ENCODE results near the gene C1QTNF6. TPM values are rescaled to one million over a fixed set of nuclear protein-coding genes. Genes with fewer than 3 reads are reported as not detected.

The C1QTNF6 gene
- total and polyA plus RNA-seq, 4 donors: 3.1 to 4.5 (median 4.0) TPM

DNA sequence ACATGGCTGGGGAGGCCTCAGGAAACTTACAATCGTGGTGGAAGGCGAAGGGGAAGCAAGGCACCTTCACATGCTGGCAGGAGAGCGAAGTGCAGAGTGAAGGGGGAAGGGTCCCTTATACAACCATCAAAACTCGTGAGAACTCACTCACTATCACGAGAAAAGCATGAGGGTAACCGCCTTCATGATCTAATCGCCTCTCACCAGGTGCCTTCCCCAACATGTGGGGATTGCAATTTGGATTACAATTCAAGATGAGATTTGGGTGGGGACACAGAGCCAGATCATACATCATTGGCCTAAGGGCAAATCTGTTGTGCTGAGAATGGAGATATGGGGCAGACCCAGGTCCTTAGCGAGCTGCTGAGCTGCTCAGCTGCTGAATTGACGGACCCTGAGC is 13.1 kb downstream of the C1QTNF6 start (continued):
- no peak for TF ChIP-seq HNF4A (conservative IDR thresholded peaks at IDR 0.05)

DNA sequence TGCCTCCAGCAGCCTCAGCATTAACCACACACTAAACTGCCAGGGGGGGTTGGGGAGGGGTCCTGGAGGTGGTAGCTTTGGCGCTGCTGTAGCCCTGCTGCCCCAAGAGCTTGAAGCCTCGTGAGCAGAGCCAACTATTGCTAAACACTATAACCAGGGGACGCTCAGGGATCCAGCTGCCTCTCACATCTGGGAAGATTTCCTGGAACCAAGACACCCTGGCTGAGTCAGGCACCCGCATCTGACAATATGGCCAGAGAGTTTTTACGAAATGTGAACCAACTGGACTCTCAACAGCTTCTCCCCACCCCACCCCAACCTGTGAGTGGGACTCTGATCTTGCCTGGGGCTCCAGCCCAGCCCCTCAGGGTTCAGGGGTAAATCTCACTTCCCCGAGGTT is 14.3 kb downstream of the C1QTNF6 start:
- Histone ChIP-seq H3K4me3 (ENCODE audit: low read depth in 1 of 3, low read length in 3 of 3) (no peak overlapping the region), H3K36me3 (ENCODE audit: control insufficient read depth in 4 of 4, insufficient read depth in 3 of 4, low read depth in 1 of 4, low read length in 3 of 4) (no peaks in the 10 kb centered on the region), H3K27me3 (ENCODE audit: control insufficient read depth in 4 of 4, insufficient read depth in 4 of 4, low read length in 3 of 4) (no peaks in the 10 kb centered on the region), H3K9me3 (ENCODE audit: control insufficient read depth in 4 of 4, low read length in 3 of 4) (no peaks in the 10 kb centered on the region), H3K27ac (ENCODE audit: low read depth in 1 of 2, low read length in 2 of 2) (no peak overlapping the region), H3K9ac (ENCODE audit: low read depth in 1 of 2, low read length in 2 of 2) (no peak overlapping the region), H3K4me1 (ENCODE audit: control insufficient read depth in 4 of 4, insufficient read depth in 4 of 4, low read length in 3 of 4) (peaks cover 7 to 26% (median 12%) of the 10 kb centered on the region in 4 donors)
- TF ChIP-seq FOXA1 (IDR thresholded peaks at IDR 0.05) (no peak), HNF4G (IDR thresholded peaks at IDR 0.05) (no peak), GABPA (IDR thresholded peaks at IDR 0.05 in 1 of 2, conservative IDR thresholded peaks at IDR 0.05 in 1 of 2) (no peak), YY1 (IDR thresholded peaks at IDR 0.05) (no peak), HNF4A (conservative IDR thresholded peaks at IDR 0.05) (no peak), RAD21 (IDR thresholded peaks at IDR 0.05) (no peak)
- TF ChIP-seq, protein P1, sequence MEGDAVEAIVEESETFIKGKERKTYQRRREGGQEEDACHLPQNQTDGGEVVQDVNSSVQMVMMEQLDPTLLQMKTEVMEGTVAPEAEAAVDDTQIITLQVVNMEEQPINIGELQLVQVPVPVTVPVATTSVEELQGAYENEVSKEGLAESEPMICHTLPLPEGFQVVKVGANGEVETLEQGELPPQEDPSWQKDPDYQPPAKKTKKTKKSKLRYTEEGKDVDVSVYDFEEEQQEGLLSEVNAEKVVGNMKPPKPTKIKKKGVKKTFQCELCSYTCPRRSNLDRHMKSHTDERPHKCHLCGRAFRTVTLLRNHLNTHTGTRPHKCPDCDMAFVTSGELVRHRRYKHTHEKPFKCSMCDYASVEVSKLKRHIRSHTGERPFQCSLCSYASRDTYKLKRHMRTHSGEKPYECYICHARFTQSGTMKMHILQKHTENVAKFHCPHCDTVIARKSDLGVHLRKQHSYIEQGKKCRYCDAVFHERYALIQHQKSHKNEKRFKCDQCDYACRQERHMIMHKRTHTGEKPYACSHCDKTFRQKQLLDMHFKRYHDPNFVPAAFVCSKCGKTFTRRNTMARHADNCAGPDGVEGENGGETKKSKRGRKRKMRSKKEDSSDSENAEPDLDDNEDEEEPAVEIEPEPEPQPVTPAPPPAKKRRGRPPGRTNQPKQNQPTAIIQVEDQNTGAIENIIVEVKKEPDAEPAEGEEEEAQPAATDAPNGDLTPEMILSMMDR (IDR thresholded peaks at IDR 0.05; ENCODE audit: low read depth, low read length, missing input control): no peak
- TF ChIP-seq, protein P2, sequence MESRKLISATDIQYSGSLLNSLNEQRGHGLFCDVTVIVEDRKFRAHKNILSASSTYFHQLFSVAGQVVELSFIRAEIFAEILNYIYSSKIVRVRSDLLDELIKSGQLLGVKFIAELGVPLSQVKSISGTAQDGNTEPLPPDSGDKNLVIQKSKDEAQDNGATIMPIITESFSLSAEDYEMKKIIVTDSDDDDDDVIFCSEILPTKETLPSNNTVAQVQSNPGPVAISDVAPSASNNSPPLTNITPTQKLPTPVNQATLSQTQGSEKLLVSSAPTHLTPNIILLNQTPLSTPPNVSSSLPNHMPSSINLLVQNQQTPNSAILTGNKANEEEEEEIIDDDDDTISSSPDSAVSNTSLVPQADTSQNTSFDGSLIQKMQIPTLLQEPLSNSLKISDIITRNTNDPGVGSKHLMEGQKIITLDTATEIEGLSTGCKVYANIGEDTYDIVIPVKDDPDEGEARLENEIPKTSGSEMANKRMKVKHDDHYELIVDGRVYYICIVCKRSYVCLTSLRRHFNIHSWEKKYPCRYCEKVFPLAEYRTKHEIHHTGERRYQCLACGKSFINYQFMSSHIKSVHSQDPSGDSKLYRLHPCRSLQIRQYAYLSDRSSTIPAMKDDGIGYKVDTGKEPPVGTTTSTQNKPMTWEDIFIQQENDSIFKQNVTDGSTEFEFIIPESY (IDR thresholded peaks at IDR 0.05): no peak
- TF ChIP-seq, protein P3, sequence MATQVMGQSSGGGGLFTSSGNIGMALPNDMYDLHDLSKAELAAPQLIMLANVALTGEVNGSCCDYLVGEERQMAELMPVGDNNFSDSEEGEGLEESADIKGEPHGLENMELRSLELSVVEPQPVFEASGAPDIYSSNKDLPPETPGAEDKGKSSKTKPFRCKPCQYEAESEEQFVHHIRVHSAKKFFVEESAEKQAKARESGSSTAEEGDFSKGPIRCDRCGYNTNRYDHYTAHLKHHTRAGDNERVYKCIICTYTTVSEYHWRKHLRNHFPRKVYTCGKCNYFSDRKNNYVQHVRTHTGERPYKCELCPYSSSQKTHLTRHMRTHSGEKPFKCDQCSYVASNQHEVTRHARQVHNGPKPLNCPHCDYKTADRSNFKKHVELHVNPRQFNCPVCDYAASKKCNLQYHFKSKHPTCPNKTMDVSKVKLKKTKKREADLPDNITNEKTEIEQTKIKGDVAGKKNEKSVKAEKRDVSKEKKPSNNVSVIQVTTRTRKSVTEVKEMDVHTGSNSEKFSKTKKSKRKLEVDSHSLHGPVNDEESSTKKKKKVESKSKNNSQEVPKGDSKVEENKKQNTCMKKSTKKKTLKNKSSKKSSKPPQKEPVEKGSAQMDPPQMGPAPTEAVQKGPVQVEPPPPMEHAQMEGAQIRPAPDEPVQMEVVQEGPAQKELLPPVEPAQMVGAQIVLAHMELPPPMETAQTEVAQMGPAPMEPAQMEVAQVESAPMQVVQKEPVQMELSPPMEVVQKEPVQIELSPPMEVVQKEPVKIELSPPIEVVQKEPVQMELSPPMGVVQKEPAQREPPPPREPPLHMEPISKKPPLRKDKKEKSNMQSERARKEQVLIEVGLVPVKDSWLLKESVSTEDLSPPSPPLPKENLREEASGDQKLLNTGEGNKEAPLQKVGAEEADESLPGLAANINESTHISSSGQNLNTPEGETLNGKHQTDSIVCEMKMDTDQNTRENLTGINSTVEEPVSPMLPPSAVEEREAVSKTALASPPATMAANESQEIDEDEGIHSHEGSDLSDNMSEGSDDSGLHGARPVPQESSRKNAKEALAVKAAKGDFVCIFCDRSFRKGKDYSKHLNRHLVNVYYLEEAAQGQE (IDR thresholded peaks at IDR 0.05): no peak
- 91% methylated on average over 6 of the region's 6 CpGs for WGBS
- DNase-seq (ENCODE audit: low spot score): no peak

DNA sequence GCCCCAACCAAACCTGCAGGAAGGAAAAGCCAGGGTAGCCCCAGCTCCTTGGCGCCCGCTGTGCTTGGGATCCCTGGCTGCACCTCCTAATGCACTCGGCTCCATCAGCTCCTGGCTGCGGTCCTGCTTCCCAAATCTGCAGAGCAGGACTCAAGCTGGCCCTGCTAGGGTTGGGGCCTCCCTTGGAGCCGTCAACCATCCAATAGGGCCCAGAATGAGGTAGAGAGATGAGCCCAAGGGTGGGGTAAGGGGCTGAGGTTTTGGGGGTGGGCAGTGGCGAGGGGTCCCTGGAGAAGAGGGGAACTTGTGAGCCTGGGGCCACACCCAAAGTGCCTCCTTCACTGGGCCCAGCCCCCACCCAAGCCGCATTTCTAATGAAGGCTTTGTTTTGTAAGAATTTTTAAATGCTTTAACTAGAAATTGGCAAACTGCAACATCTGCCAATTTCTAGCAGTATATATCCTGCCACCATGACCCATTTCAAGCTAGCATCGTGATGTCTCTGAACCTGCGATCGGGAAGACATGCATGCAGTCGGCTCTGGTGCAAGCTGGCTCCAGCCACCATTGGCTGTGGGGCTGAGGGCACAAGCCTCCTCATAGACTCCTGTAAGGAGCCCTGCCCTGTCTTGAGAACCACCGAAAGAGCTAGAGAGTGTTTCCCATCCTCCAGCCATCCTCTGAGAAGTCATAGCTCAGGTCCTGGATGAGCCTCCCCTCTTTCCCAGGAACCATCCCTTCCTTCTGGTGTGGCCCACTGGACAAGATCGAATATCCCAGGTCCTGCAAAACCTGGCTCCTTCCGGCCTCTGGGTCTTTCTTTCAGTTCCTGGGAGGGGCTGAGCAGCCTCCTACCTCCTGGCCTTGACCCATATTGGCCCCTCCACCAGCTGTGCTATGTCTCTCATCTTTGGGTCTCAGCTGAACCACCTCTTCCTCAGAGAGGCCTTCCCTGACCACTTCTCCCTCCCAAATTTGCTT is 15.5 kb downstream of the C1QTNF6 start:
- H3K9me3 ChIP-seq (ENCODE audit: control insufficient read depth in 4 of 4, low read length in 3 of 4): no peaks in the 10 kb centered on the region
- H3K4me3 ChIP-seq (ENCODE audit: low read depth in 1 of 3, low read length in 3 of 3): no peak overlapping the region
- 95% methylated on average over 14 of the region's 14 CpGs for WGBS
- H3K4me1 ChIP-seq (ENCODE audit: control insufficient read depth in 4 of 4, insufficient read depth in 4 of 4, low read length in 3 of 4): peaks cover 0 to 23% (median 8%) of the 10 kb centered on the region in 4 donors
- H3K27me3 ChIP-seq (ENCODE audit: control insufficient read depth in 4 of 4, insufficient read depth in 4 of 4, low read length in 3 of 4): no peaks in the 10 kb centered on the region
- no peak overlapping the region for H3K27ac ChIP-seq (ENCODE audit: low read depth in 1 of 2, low read length in 2 of 2)
- no peaks in the 10 kb centered on the region for H3K36me3 ChIP-seq (ENCODE audit: control insufficient read depth in 4 of 4, insufficient read depth in 3 of 4, low read depth in 1 of 4, low read length in 3 of 4)
- no peak for DNase-seq (ENCODE audit: low spot score)
- H3K9ac ChIP-seq (ENCODE audit: low read depth in 1 of 2, low read length in 2 of 2): no peak overlapping the region
- TF ChIP-seq, protein P1 (IDR thresholded peaks at IDR 0.05; ENCODE audit: low read depth, low read length, missing input control): no peak
- TF ChIP-seq, protein P3 (IDR thresholded peaks at IDR 0.05): no peak
- no peak for TF ChIP-seq GABPA (IDR thresholded peaks at IDR 0.05 in 1 of 2, conservative IDR thresholded peaks at IDR 0.05 in 1 of 2)
- TF ChIP-seq EGR1 (IDR thresholded peaks at IDR 0.05; ENCODE audit: low read depth in 2 of 2): no peak
- no peak for TF ChIP-seq RXRA (IDR thresholded peaks at IDR 0.05)
- TF ChIP-seq, protein P4, sequence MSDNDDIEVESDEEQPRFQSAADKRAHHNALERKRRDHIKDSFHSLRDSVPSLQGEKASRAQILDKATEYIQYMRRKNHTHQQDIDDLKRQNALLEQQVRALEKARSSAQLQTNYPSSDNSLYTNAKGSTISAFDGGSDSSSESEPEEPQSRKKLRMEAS (IDR thresholded peaks at IDR 0.05): no peak
- TF ChIP-seq NR2F2 (IDR thresholded peaks at IDR 0.05): no peak
